Measurements from ENCODE around the gene ZNF718.
"Not testable (repeated sequence)": the region's sequence is repeated elsewhere in the genome, so short reads cannot be mapped to it uniquely, and the experiment has no call there.

Gene ZNF718

GRCh38 chr4:176995-177394 lies 52.7 kb downstream of the ZNF718 start:
- TF ChIP-seq CTCF (conservative IDR thresholded peaks at IDR 0.05; ENCODE audit: control insufficient read depth, insufficient read depth, low read depth, low read length) = no peak
- no peak overlapping the region for H3K4me3 ChIP-seq (ENCODE audit: control insufficient read depth, low read depth, low read length)
- DNase-seq (ENCODE audit: low read depth) = no peak

GRCh38 chr4:182225-182624 lies 57.9 kb downstream of the ZNF718 start:
- DNase-seq (ENCODE audit: low read depth); H3K4me3 ChIP-seq (ENCODE audit: control insufficient read depth, low read depth, low read length): not testable (repeated sequence)

GRCh38 chr4:188091-188490 lies 63.8 kb downstream of the ZNF718 start:
- TF ChIP-seq CTCF (conservative IDR thresholded peaks at IDR 0.05; ENCODE audit: control insufficient read depth, insufficient read depth, low read depth, low read length) = no peak
- no peak overlapping the region for H3K4me3 ChIP-seq (ENCODE audit: control insufficient read depth, low read depth, low read length)
- no peak for DNase-seq (ENCODE audit: low read depth)

GRCh38 chr4:195159-195558 lies 70.9 kb downstream of the ZNF718 start:
- not testable (repeated sequence) for H3K4me3 ChIP-seq (ENCODE audit: control insufficient read depth, low read depth, low read length); DNase-seq (ENCODE audit: low read depth)

- no peak for TF ChIP-seq CTCF (conservative IDR thresholded peaks at IDR 0.05; ENCODE audit: control insufficient read depth, insufficient read depth, low read depth, low read length)
- no peak for DNase-seq (ENCODE audit: low read depth)
- H3K4me3 ChIP-seq (ENCODE audit: control insufficient read depth, low read depth, low read length) = no peak overlapping the region
These were observed 76.6 kb downstream of the ZNF718 start for GRCh38 chr4:200936-201335.

- not testable (repeated sequence) for DNase-seq (ENCODE audit: low read depth); H3K4me3 ChIP-seq (ENCODE audit: control insufficient read depth, low read depth, low read length)
These were observed 78.5 kb downstream of the ZNF718 start for GRCh38 chr4:202822-203221.

GRCh38 chr4:205097-205756 lies 80.9 kb downstream of the ZNF718 start:
- TF ChIP-seq CTCF (conservative IDR thresholded peaks at IDR 0.05; ENCODE audit: control insufficient read depth, insufficient read depth, low read depth, low read length) = no peak
- no peak for DNase-seq (ENCODE audit: low read depth)
- no peak overlapping the region for H3K4me3 ChIP-seq (ENCODE audit: control insufficient read depth, low read depth, low read length)

- no peak for TF ChIP-seq CTCF (conservative IDR thresholded peaks at IDR 0.05; ENCODE audit: control insufficient read depth, insufficient read depth, low read depth, low read length)
- H3K4me3 ChIP-seq (ENCODE audit: control insufficient read depth, low read depth, low read length) = no peak overlapping the region
- DNase-seq (ENCODE audit: low read depth) = no peak
These were observed 81.8 kb downstream of the ZNF718 start for GRCh38 chr4:206054-206453.

GRCh38 chr4:208416-209096 lies 84.3 kb downstream of the ZNF718 start:
- not testable (repeated sequence) for H3K4me3 ChIP-seq (ENCODE audit: control insufficient read depth, low read depth, low read length); DNase-seq (ENCODE audit: low read depth)
